ENCODE measurements around the gene CYP1B1.

Gene CYP1B1

DNA sequence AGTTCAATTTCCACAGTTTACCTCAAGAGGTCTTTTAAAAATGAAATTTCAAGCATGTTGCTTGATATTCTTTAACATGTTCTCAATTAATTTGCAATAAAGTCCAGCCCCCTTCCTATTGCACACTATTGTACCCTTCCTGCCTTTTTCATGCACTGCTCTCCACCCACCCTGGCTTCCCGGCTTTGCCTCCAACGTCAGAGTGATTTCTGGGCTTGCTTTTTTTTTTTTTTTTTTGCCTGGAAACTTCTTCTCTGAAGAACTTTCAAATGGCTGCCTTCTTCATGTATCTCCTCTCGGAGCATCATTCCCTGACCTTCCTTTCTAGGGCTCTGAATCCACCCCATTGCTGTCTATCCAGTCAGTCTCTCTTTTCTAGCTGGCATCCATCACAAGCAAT is 24.4 kb upstream of the CYP1B1 start:
- H3K27ac ChIP-seq (ENCODE audit: low read depth, low read length), result no peak overlapping the region
- H3K9ac ChIP-seq (ENCODE audit: low read length in 5 of 5), result no peak overlapping the region
- H3K27me3 ChIP-seq (ENCODE audit: control insufficient read depth in 5 of 5, insufficient read depth in 4 of 5, low read length in 5 of 5), result peaks cover 0 to 5% (median 0%) of the 10 kb centered on the region in 5 donors
- no peaks in the 10 kb centered on the region for H3K36me3 ChIP-seq (ENCODE audit: control insufficient read depth in 5 of 5, insufficient read depth in 5 of 5, low read length in 5 of 5)
- H3K4me1 ChIP-seq (ENCODE audit: control insufficient read depth in 5 of 5, insufficient read depth in 5 of 5, low read length in 5 of 5), result peaks cover 14 to 39% (median 36%) of the 10 kb centered on the region in 5 donors
- H3K9me3 ChIP-seq (ENCODE audit: control insufficient read depth in 5 of 5, low read length in 5 of 5), result no peaks in the 10 kb centered on the region
- no peak overlapping the region for H3K4me3 ChIP-seq (ENCODE audit: low read depth in 1 of 5, low read length in 5 of 5)

DNA sequence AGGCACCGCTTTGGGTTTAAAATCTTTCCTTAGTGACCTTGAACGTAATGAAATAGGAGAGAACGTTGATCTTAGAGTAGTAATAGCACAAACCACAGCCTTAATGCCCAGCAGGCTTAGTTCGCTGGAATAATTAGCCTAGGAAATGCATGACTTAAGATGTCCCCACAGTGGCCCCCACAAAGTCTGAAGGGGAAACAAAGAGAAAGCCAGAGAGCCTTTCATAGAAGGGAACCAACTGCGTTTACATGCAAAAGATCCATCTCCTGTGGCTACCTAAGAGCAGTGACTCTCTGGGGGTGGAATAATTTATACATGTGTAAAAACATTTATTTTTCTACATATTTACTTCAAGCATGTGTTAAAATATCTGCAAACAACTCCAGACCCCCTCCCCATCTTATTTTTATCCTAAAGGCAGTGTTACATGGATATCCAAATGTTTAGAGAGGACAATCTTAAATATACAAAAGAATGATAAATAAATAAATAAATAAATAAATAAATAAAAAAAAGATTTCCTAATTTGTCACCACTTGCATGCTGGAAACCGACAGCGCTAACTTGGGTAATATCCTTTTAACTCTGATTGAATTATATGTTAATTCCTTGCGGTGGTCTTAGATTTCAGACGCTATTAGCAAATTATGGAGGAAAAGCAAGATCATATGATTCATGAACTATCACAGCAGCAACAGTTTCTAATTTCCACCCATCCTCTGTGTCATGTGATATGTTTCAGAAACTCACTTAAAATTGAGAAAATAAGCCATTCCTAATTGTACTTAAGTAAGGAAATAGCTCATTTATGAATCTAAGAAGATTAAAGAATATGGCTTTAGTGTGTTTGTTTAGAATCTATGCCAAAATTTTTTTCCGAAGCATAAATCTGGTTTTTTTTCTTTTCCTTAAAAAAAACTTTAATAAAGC is 23.4 kb upstream of the CYP1B1 start:
- Histone ChIP-seq H3K9ac (ENCODE audit: low read length in 5 of 5) (peak overlapping the region in 2 of 5 donors; percentile 31 to 43), H3K27ac (ENCODE audit: low read depth, low read length) (peak overlapping the region; percentile 7), H3K27me3 (ENCODE audit: control insufficient read depth in 5 of 5, insufficient read depth in 4 of 5, low read length in 5 of 5) (peaks cover 0 to 5% (median 0%) of the 10 kb centered on the region in 5 donors)

DNA sequence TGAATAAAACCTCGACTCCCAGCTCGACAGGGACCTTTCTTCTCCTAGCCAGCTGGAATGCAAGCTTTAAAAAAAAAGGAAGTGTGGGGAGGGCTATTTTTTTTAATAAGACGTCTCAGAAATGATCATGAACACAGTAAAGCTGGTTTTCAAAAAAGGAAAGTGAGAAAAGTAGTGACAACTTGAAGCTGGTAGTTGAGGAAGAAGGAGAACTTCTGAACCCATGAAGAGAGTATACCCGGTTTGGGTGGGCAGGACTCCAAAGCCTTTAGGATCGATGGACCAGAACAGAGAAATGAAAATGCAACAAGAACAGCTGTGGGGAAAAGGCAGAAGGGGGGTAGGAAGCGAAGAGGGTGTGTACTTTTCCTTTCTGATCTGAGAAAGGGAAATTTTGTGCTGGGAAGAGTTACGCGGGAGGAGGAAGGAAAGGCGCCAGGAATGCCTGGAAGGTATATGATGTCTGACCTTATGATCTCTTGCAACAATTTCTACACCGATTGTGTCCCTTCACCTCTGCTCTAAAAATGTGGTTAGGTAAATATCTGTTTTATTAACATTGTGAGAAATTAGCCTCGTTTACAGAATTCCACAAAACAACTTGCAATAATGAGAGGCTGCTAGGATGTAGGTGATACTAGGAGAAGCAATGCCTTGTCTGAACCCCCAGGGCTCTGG is 22.6 kb upstream of the CYP1B1 start:
- H3K27ac ChIP-seq (ENCODE audit: low read depth, low read length), result peak overlapping the region; percentile 7
- peak overlapping the region; percentile 21 to 69 (median 53) for H3K4me3 ChIP-seq (ENCODE audit: low read depth in 1 of 5, low read length in 5 of 5)
- H3K9me3 ChIP-seq (ENCODE audit: control insufficient read depth in 5 of 5, low read length in 5 of 5), result no peaks in the 10 kb centered on the region
- H3K4me1 ChIP-seq (ENCODE audit: control insufficient read depth in 5 of 5, insufficient read depth in 5 of 5, low read length in 5 of 5), result peaks cover 15 to 45% (median 39%) of the 10 kb centered on the region in 5 donors
- peak overlapping the region in 4 of 5 donors; percentile 15 to 43 (median 38) for H3K9ac ChIP-seq (ENCODE audit: low read length in 5 of 5)
- H3K27me3 ChIP-seq (ENCODE audit: control insufficient read depth in 5 of 5, insufficient read depth in 4 of 5, low read length in 5 of 5), result peaks cover 0 to 5% (median 0%) of the 10 kb centered on the region in 5 donors
- H3K36me3 ChIP-seq (ENCODE audit: control insufficient read depth in 5 of 5, insufficient read depth in 5 of 5, low read length in 5 of 5), result no peaks in the 10 kb centered on the region

More for the DNA sequence above, 23.4 kb upstream of the CYP1B1 start:
- Histone ChIP-seq H3K4me3 (ENCODE audit: low read depth in 1 of 5, low read length in 5 of 5) (peak overlapping the region in 4 of 5 donors; percentile 38 to 55 (median 48)), H3K4me1 (ENCODE audit: control insufficient read depth in 5 of 5, insufficient read depth in 5 of 5, low read length in 5 of 5) (peaks cover 14 to 43% (median 36%) of the 10 kb centered on the region in 5 donors), H3K36me3 (ENCODE audit: control insufficient read depth in 5 of 5, insufficient read depth in 5 of 5, low read length in 5 of 5) (no peaks in the 10 kb centered on the region), H3K9me3 (ENCODE audit: control insufficient read depth in 5 of 5, low read length in 5 of 5) (no peaks in the 10 kb centered on the region)

DNA sequence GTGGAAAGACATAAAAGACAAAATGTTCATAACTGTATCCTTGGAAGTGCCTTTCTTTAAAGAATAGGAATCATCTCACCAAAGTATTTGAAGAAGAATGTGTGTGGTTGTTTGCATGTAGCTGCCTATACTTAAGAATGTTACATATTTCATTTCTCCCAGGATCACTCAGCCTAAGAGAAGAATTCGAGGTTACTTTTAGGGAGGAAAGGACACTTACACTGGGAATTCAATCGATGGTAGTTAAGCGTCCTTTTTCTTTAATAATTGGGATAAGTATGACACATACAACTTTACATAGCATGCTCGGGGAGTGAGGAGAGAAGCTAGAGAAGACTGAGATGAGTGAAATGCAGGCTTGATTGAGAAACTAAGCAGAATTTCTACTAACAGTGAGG is 22.0 kb upstream of the CYP1B1 start:
- peaks cover 0 to 5% (median 0%) of the 10 kb centered on the region in 5 donors for H3K27me3 ChIP-seq (ENCODE audit: control insufficient read depth in 5 of 5, insufficient read depth in 4 of 5, low read length in 5 of 5)
- peak overlapping the region; percentile 7 for H3K27ac ChIP-seq (ENCODE audit: low read depth, low read length)
- no peaks in the 10 kb centered on the region for H3K9me3 ChIP-seq (ENCODE audit: control insufficient read depth in 5 of 5, low read length in 5 of 5)
- peak overlapping the region in 2 of 5 donors; percentile 15 to 37 for H3K9ac ChIP-seq (ENCODE audit: low read length in 5 of 5)
- H3K36me3 ChIP-seq (ENCODE audit: control insufficient read depth in 5 of 5, insufficient read depth in 5 of 5, low read length in 5 of 5), result no peaks in the 10 kb centered on the region
- peaks cover 17 to 49% (median 44%) of the 10 kb centered on the region in 5 donors for H3K4me1 ChIP-seq (ENCODE audit: control insufficient read depth in 5 of 5, insufficient read depth in 5 of 5, low read length in 5 of 5)
- H3K4me3 ChIP-seq (ENCODE audit: low read depth in 1 of 5, low read length in 5 of 5), result peak overlapping the region in 4 of 5 donors; percentile 21 to 55 (median 46)

GRCh38 chr2:38097258-38097987 is 21.5 kb upstream of the CYP1B1 start:
- Histone ChIP-seq H3K36me3 (ENCODE audit: control insufficient read depth in 5 of 5, insufficient read depth in 5 of 5, low read length in 5 of 5) (no peaks in the 10 kb centered on the region), H3K27ac (ENCODE audit: low read depth, low read length) (no peak overlapping the region), H3K4me3 (ENCODE audit: low read depth in 1 of 5, low read length in 5 of 5) (no peak overlapping the region), H3K4me1 (ENCODE audit: control insufficient read depth in 5 of 5, insufficient read depth in 5 of 5, low read length in 5 of 5) (peaks cover 20 to 55% (median 50%) of the 10 kb centered on the region in 5 donors), H3K9ac (ENCODE audit: low read length in 5 of 5) (no peak overlapping the region), H3K9me3 (ENCODE audit: control insufficient read depth in 5 of 5, low read length in 5 of 5) (no peaks in the 10 kb centered on the region), H3K27me3 (ENCODE audit: control insufficient read depth in 5 of 5, insufficient read depth in 4 of 5, low read length in 5 of 5) (peaks cover 0 to 5% (median 0%) of the 10 kb centered on the region in 5 donors)

- Histone ChIP-seq H3K9me3 (ENCODE audit: control insufficient read depth in 5 of 5, low read length in 5 of 5) (no peaks in the 10 kb centered on the region), H3K4me3 (ENCODE audit: low read depth in 1 of 5, low read length in 5 of 5) (peak overlapping the region in 3 of 5 donors; percentile 15 to 32 (median 16)), H3K9ac (ENCODE audit: low read length in 5 of 5) (no peak overlapping the region), H3K27ac (ENCODE audit: low read depth, low read length) (peak overlapping the region; percentile 17), H3K4me1 (ENCODE audit: control insufficient read depth in 5 of 5, insufficient read depth in 5 of 5, low read length in 5 of 5) (peaks cover 26 to 65% (median 61%) of the 10 kb centered on the region in 5 donors), H3K36me3 (ENCODE audit: control insufficient read depth in 5 of 5, insufficient read depth in 5 of 5, low read length in 5 of 5) (no peaks in the 10 kb centered on the region), H3K27me3 (ENCODE audit: control insufficient read depth in 5 of 5, insufficient read depth in 4 of 5, low read length in 5 of 5) (peaks cover 0 to 5% (median 0%) of the 10 kb centered on the region in 5 donors)
Observed at GRCh38 chr2:38095996-38096861, 20.3 kb upstream of the CYP1B1 start.

DNA sequence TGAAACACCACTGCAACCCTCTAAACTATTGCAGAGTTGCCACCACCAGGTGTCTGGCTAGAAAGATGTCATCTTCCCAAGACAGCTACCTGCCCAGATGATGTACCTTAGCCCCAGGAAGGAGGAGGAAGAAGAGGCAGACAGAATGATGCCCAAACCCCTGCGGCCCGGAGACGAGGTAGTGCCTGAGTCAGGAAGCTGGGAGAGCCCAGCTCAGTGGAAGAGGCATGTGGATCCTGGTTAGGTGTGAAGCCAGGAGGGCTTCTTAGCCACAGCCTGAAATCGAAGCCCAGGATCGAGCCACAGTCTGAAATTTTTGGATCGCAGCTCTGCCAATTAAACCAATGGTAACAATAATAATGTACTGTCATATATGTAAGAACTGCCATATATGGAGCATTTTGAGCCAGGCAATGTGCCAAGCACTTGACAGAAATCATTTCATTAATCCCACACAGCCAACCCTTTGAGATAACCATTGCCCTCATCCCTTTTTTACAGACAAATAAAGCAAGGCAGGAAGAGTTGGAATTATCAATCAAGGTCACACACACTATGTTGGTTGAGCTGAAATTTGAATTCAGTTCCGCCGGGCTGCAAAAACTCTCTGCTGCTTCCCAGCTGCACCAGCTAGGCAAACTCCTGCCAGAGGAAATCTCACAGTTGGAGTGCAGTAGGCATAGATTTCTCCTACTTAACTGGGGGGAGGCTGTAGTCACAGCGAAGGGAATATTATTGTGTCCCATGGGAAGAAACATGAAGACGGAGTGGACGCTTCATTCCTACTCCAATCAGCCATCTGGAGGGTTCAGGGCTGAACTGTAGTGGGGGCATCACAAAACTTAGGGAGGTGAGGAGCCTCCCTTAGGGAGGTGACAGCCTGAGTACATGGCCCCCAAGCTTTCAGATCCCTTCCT is 19.4 kb upstream of the CYP1B1 start:
- Histone ChIP-seq H3K9ac (ENCODE audit: low read length in 5 of 5) (no peak overlapping the region), H3K36me3 (ENCODE audit: control insufficient read depth in 5 of 5, insufficient read depth in 5 of 5, low read length in 5 of 5) (no peaks in the 10 kb centered on the region), H3K27ac (ENCODE audit: low read depth, low read length) (no peak overlapping the region), H3K9me3 (ENCODE audit: control insufficient read depth in 5 of 5, low read length in 5 of 5) (no peaks in the 10 kb centered on the region), H3K4me1 (ENCODE audit: control insufficient read depth in 5 of 5, insufficient read depth in 5 of 5, low read length in 5 of 5) (peaks cover 26 to 65% (median 61%) of the 10 kb centered on the region in 5 donors), H3K27me3 (ENCODE audit: control insufficient read depth in 5 of 5, insufficient read depth in 4 of 5, low read length in 5 of 5) (peaks cover 0 to 5% (median 0%) of the 10 kb centered on the region in 5 donors), H3K4me3 (ENCODE audit: low read depth in 1 of 5, low read length in 5 of 5) (peak overlapping the region in 2 of 5 donors; percentile 15 to 32)

- Histone ChIP-seq H3K9me3 (ENCODE audit: control insufficient read depth in 5 of 5, low read length in 5 of 5) (no peaks in the 10 kb centered on the region), H3K27me3 (ENCODE audit: control insufficient read depth in 5 of 5, insufficient read depth in 4 of 5, low read length in 5 of 5) (peaks cover 0 to 3% (median 0%) of the 10 kb centered on the region in 5 donors), H3K4me3 (ENCODE audit: low read depth in 1 of 5, low read length in 5 of 5) (no peak overlapping the region), H3K36me3 (ENCODE audit: control insufficient read depth in 5 of 5, insufficient read depth in 5 of 5, low read length in 5 of 5) (no peaks in the 10 kb centered on the region), H3K9ac (ENCODE audit: low read length in 5 of 5) (no peak overlapping the region), H3K4me1 (ENCODE audit: control insufficient read depth in 5 of 5, insufficient read depth in 5 of 5, low read length in 5 of 5) (peaks cover 21 to 58% (median 55%) of the 10 kb centered on the region in 5 donors), H3K27ac (ENCODE audit: low read depth, low read length) (no peak overlapping the region)
Observed at GRCh38 chr2:38093527-38094165, 17.7 kb upstream of the CYP1B1 start.
